H1 (cell line): ENCODE results near the gene ARHGAP5. TPM values are rescaled to one million over a fixed set of nuclear protein-coding genes. Genes with fewer than 3 reads are reported as not detected.

Experiments
- CTCF ChIA-PET: fragments of 300-600 bp; sonication (Branson Sonifier 250); formaldehyde crosslinking; loops from one replicate; lab custom pipeline; 2021; ENCODE audit not compliant: partially characterized antibody; lab: Charles Lee
- POLR2A ChIA-PET: fragments of 300-600 bp; sonication (Branson Sonifier 250); formaldehyde crosslinking; loops from one replicate; lab custom pipeline; 2021; ENCODE audit warnings: inconsistent platforms; ENCODE audit not compliant: partially characterized antibody; lab: Charles Lee
- DNase-seq, 2 experiments: peaks; one replicate each; pipeline versions ENCODE4 v3.0.0 to v3.0.0-alpha.2; 2010 to 2022; ENCODE audit warnings: low spot score in 2 of 2, low read depth in 1 of 2, mixed read lengths in 1 of 2
- FAIRE-seq: peaks from 2 replicates; lab custom pipeline; 2011; peaks lifted over from hg19 to GRCh38; lab: Jason Lieb, UNC
- H2AFZ ChIP-seq: 2 replicates; pipeline ENCODE4 v1.8.1; 2012; ENCODE audit warnings: low read length, inconsistent platforms
- H2AK5ac ChIP-seq: 2 replicates; pipeline ENCODE4 v1.6.1; 2013; ENCODE audit warnings: low read depth, low read length
- H2BK120ac ChIP-seq: replicated peaks from 2 replicates; pipeline ENCODE3; 2013; ENCODE audit warnings: low read depth, low read length, inconsistent platforms
- H2BK12ac ChIP-seq: 2 replicates; pipeline ENCODE4 v1.6.1; 2013; ENCODE audit warnings: low read depth, low read length
- H2BK15ac ChIP-seq: 2 replicates; pipeline ENCODE4 v1.6.1; 2013; ENCODE audit warnings: low read length
- H2BK20ac ChIP-seq: 2 replicates; pipeline ENCODE4 v1.6.1; 2013; ENCODE audit warnings: low read length
- H2BK5ac ChIP-seq: 2 replicates; pipeline ENCODE4 v1.6.1; 2013; ENCODE audit warnings: low read depth, low read length
- H3K14ac ChIP-seq: 2 replicates; pipeline ENCODE4 v1.6.1; 2013; ENCODE audit warnings: inconsistent platforms; ENCODE audit not compliant: insufficient read length
- H3K18ac ChIP-seq: 2 replicates; pipeline ENCODE4 v1.6.1; 2013; ENCODE audit warnings: low read length; ENCODE audit errors: extremely low read depth
- H3K23ac ChIP-seq: 2 replicates; pipeline ENCODE4 v1.6.1; 2013; ENCODE audit warnings: inconsistent platforms; ENCODE audit not compliant: insufficient read length
- H3K23me2 ChIP-seq: 2 replicates; pipeline ENCODE4 v1.6.1; 2013; ENCODE audit warnings: low read depth, low read length
- H3K27ac ChIP-seq: 2 replicates; pipeline ENCODE4 v1.6.1; 2011; ENCODE audit warnings: low read depth, low read length, inconsistent platforms
- H3K27me3 ChIP-seq, 4 experiments: replicated peaks in 1 of 4; 1 replicate in 1 of 4; 2 replicates in 3 of 4; pipeline versions ENCODE4 v1.6.1 to v1.8.1; 2011 to 2013; ENCODE audit warnings: low read length in 3 of 4, mild to moderate bottlenecking in 3 of 4, inconsistent platforms in 2 of 4, mixed read lengths in 2 of 4, moderate library complexity in 1 of 4; ENCODE audit not compliant: control insufficient read depth in 3 of 4, insufficient read depth in 3 of 4; ENCODE audit errors: extremely low read depth in 1 of 4
- H3K36me3 ChIP-seq, 4 experiments: 2 replicates each; pipeline versions ENCODE4 v1.6.1 to v1.8.1; 2011 to 2013; ENCODE audit warnings: mild to moderate bottlenecking in 4 of 4, low read length in 3 of 4, moderate library complexity in 2 of 4, control low read depth in 1 of 4, inconsistent platforms in 1 of 4; ENCODE audit not compliant: insufficient read depth in 4 of 4, control insufficient read depth in 2 of 4
- H3K4ac ChIP-seq: replicated peaks from 2 replicates; pipeline ENCODE3; 2013; ENCODE audit warnings: low read length, low read depth, mixed read lengths, inconsistent platforms; ENCODE audit not compliant: insufficient read length
- H3K4me1 ChIP-seq, 4 experiments: replicated peaks in 1 of 4; 1 replicate in 1 of 4; 2 replicates in 3 of 4; pipeline versions ENCODE4 v1.6.1 to v1.8.1; 2011 to 2013; ENCODE audit warnings: low read length in 3 of 4, inconsistent platforms in 2 of 4, mixed read lengths in 1 of 4; ENCODE audit not compliant: insufficient read depth in 4 of 4, control insufficient read depth in 3 of 4
- H3K4me2 ChIP-seq, 2 experiments: 2 replicates each; pipeline versions ENCODE4 v1.6.1 to v1.8.1; 2011 to 2013; ENCODE audit warnings: low read depth in 2 of 2, low read length in 2 of 2, control low read depth in 1 of 2, inconsistent platforms in 1 of 2, mild to moderate bottlenecking in 1 of 2; ENCODE audit not compliant: insufficient read depth in 1 of 2
- H3K4me3 ChIP-seq, 4 experiments: fragments of 200-600, 300-600 bp in 1 of 4; sonication (generic), shearing (Covaris generic), sonication (Bioruptor Twin) in 1 of 4; 2 replicates each; pipeline versions ENCODE4 v1.5.1 to v1.8.1; 2011 to 2016; ENCODE audit warnings: low read length in 4 of 4, low read depth in 3 of 4, control low read depth in 2 of 4, inconsistent platforms in 2 of 4, mild to moderate bottlenecking in 2 of 4, mixed read lengths in 1 of 4, moderate library complexity in 1 of 4; ENCODE audit not compliant: insufficient read depth in 2 of 4; ENCODE audit errors: extremely low read depth in 1 of 4
- H3K56ac ChIP-seq: replicated peaks from 2 replicates; pipeline ENCODE3; 2013; ENCODE audit warnings: low read depth, mild to moderate bottlenecking, mixed read lengths, low read length, inconsistent platforms; ENCODE audit not compliant: insufficient read length
- H3K79me1 ChIP-seq: 2 replicates; pipeline ENCODE4 v1.6.1; 2013; ENCODE audit warnings: low read depth, low read length, control low read depth
- H3K79me2 ChIP-seq, 2 experiments: 2 replicates each; pipeline versions ENCODE4 v1.6.1 to v1.8.1; 2012 to 2013; ENCODE audit warnings: low read length in 2 of 2, mild to moderate bottlenecking in 2 of 2, inconsistent platforms in 1 of 2; ENCODE audit not compliant: insufficient read depth in 2 of 2, control insufficient read depth in 1 of 2
- H3K9ac ChIP-seq, 4 experiments: replicated peaks in 1 of 4; 1 replicate in 1 of 4; 2 replicates in 3 of 4; pipeline versions ENCODE4 v1.6.1 to v1.8.1; 2011 to 2013; ENCODE audit warnings: low read depth in 3 of 4, low read length in 3 of 4, control low read depth in 2 of 4, mild to moderate bottlenecking in 2 of 4, moderate library complexity in 2 of 4, inconsistent platforms in 1 of 4; ENCODE audit errors: extremely low read depth in 1 of 4
- H3K9me3 ChIP-seq, 2 experiments: 2 replicates each; pipeline versions ENCODE4 v1.6.1 to v1.8.1; 2012 to 2013; ENCODE audit warnings: mild to moderate bottlenecking in 2 of 2, moderate library complexity in 2 of 2, control low read depth in 1 of 2, inconsistent platforms in 1 of 2, low read depth in 1 of 2, low read length in 1 of 2, mixed read lengths in 1 of 2; ENCODE audit not compliant: insufficient read depth in 2 of 2
- H4K20me1 ChIP-seq, 2 experiments: replicated peaks in 1 of 2; 2 replicates each; pipeline versions ENCODE3 to v1.8.1; 2011 to 2013; ENCODE audit warnings: inconsistent platforms in 2 of 2, low read length in 2 of 2, mild to moderate bottlenecking in 1 of 2; ENCODE audit not compliant: insufficient read depth in 2 of 2, control insufficient read depth in 1 of 2
- H4K5ac ChIP-seq: 2 replicates; pipeline ENCODE4 v1.6.1; 2013; ENCODE audit warnings: low read length, low read depth, mixed read lengths, inconsistent platforms; ENCODE audit not compliant: insufficient read length
- H4K8ac ChIP-seq: 2 replicates; pipeline ENCODE4 v1.8.0; 2013; ENCODE audit warnings: mild to moderate bottlenecking, moderate library complexity, low read length, inconsistent platforms; ENCODE audit not compliant: insufficient read depth; ENCODE audit errors: extremely low read depth
- H4K91ac ChIP-seq: replicated peaks from 2 replicates; pipeline ENCODE3; 2013; ENCODE audit warnings: low read length, mixed read lengths, inconsistent platforms; ENCODE audit not compliant: insufficient read length
- GABPA ChIP-seq: IDR thresholded peaks from 2 replicates; pipeline ENCODE4 v1.6.1; 2011; ENCODE audit warnings: mild to moderate bottlenecking, low read length, moderate library complexity, borderline replicate concordance; ENCODE audit not compliant: insufficient read depth
- NANOG ChIP-seq: IDR thresholded peaks from 2 replicates; pipeline ENCODE4 v1.6.1; 2011; ENCODE audit warnings: low read length, low read depth, mild to moderate bottlenecking, inconsistent platforms; ENCODE audit not compliant: insufficient read depth, poor library complexity, severe bottlenecking
- PHF8 ChIP-seq: fragments of 200-600 bp; sonication (generic); conservative IDR thresholded peaks from 2 replicates; pipeline ENCODE4 v1.7.1; 2012; ENCODE audit warnings: low read depth, mild to moderate bottlenecking, inconsistent platforms, low read length, moderate library complexity
- RBBP5 ChIP-seq: IDR thresholded peaks from 2 replicates; pipeline ENCODE4 v1.7.1; 2012; ENCODE audit warnings: low read depth, mild to moderate bottlenecking, inconsistent platforms, low read length, moderate library complexity, borderline replicate concordance
- SAP30 ChIP-seq: fragments of 300-600 bp; sonication (generic); IDR thresholded peaks from 2 replicates; pipeline ENCODE4 v1.7.1; 2012; ENCODE audit warnings: low read length, moderate library complexity, mild to moderate bottlenecking, inconsistent platforms; ENCODE audit not compliant: insufficient read depth, insufficient replicate concordance
- SP4 ChIP-seq: IDR thresholded peaks from 2 replicates; pipeline ENCODE4 v1.6.1; 2012; ENCODE audit warnings: low read length, inconsistent platforms
- WGBS, 2 experiments: shearing (Covaris generic) in 1 of 2; methylation state at CpG; one replicate each; pipeline versions ENCODE4 v1.1.6 to v1.1.7; 2013 to 2015; ENCODE audit warnings: low lambda C conversion rate in 2 of 2, mixed read lengths in 2 of 2, inconsistent platforms in 1 of 2, low coverage in 1 of 2, missing lambda C conversion rate in 1 of 2; ENCODE audit not compliant: insufficient replicate concordance in 2 of 2, insufficient coverage in 1 of 2, insufficient read length in 1 of 2; ENCODE audit errors: extremely low coverage in 1 of 2, missing lambda C conversion rate in 1 of 2; 5-methylcytosine and 5-hydroxymethylcytosine counted together
- polyA plus RNA-seq, 7 experiments: library from polyadenylated mRNA; depleted of rRNA in 3 of 7; stranded (reverse) in 5 of 7; unstranded in 2 of 7; fragments of >200 nt in 5 of 7; fragments of 200-250 nt in 2 of 7; gene quantifications; 1 replicate in 5 of 7; 2 replicates in 1 of 7; 4 replicates in 1 of 7; pipeline versions ENCODE4 v1.2.1 to v1.2.3, GENCODE V29; 2011 to 2013; ENCODE audit warnings: missing spikeins in 2 of 7, mixed read lengths in 2 of 7
- total RNA-seq: library from RNA; stranded (reverse); fragmentation: NEBNext Ultra II Directional; extraction: Animal tissue kit (Norgen Biotek cat#: 25700); gene quantifications from 2 replicates; pipeline ENCODE4 v1.2.1, GENCODE V29; 2021

The ARHGAP5 gene
- total and polyA plus RNA-seq, 2 of the 8 experiments (the other 6 are each of a cell fraction or from before 2014, with no cell fraction given), result 7.8 to 77.3 TPM

- Histone ChIP-seq H2BK12ac (no peak overlapping the region), H3K4me1 (no peaks in the 10 kb centered on the region), H3K9me3 (no peaks in the 10 kb centered on the region)
- no peak for TF ChIP-seq GABPA
- TF ChIP-seq SAP30, result no peak
- TF ChIP-seq RBBP5, result no peak
- no peak for TF ChIP-seq NANOG
- no peak for TF ChIP-seq PHF8
- no peak for TF ChIP-seq SP4
- TF ChIP-seq, all 59 proteins: peak for 0
- Histone ChIP-seq H2BK5ac (no peak overlapping the region), H3K27me3 (no peaks in the 10 kb centered on the region), H3K14ac (no peak overlapping the region), H4K91ac (no peak overlapping the region), H4K20me1 (no peaks in the 10 kb centered on the region), H2BK20ac (no peak overlapping the region), H3K36me3 (no peaks in the 10 kb centered on the region), H2AK5ac (no peak overlapping the region), H2AFZ (no peak overlapping the region), H4K5ac (no peak overlapping the region), H2BK15ac (no peak overlapping the region), H3K4me2 (no peak overlapping the region), H3K18ac (no peak overlapping the region), H3K23me2 (no peaks in the 10 kb centered on the region), H3K79me2 (no peaks in the 10 kb centered on the region), H4K8ac (no peak overlapping the region), H3K27ac (no peak overlapping the region), H3K4me3 (no peak overlapping the region), H3K9ac (no peak overlapping the region), H3K4ac (no peak overlapping the region), H3K79me1 (no peaks in the 10 kb centered on the region), H3K56ac (no peak overlapping the region), H3K23ac (no peak overlapping the region), H2BK120ac (no peak overlapping the region)
- ChIA-PET CTCF (interaction anchor here (0.7 to 1.1 kb wide), 4 partner anchors 27 to 1635 kb away, joined by 3 read pairs; no protein-coding TSS in a partner anchor), POLR2A (interaction anchor here (0.6 kb wide), 1 partner anchor 322 kb away, joined by 3 read pairs; no protein-coding TSS in a partner anchor)
- no CpG with 5 or more reads among the region's 1 CpG for WGBS, 2 experiments
- FAIRE-seq (no peak), DNase-seq (no peak)
Observed at GRCh38 chr14:32038876-32039275, 38.2 kb upstream of the ARHGAP5 start.
